ENCODE results near the gene NAB1.
A peak's percentile ranks its signal among the peaks of the same experiment; 100 is the strongest.

Gene NAB1

DNA sequence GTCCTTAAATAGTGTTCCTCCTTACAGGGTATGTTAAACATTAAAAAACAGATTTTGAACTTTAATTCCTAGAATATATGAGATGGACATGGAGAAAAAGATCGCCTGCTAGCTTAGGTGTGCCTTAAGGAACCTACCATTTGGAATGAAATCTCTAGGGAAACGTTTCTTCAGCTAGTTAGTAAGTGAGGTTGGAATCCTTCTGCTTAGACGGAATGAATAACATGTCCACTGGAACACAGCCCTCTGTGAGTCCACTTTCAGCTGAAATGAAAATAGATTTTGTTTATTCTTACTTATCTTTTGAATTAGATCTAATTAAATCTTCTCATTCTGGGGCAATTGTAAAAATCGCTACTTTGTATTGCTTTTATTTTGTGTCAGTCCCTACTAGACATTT, 28.4 kb downstream of the NAB1 start:
- DNase-seq: no peak

DNA sequence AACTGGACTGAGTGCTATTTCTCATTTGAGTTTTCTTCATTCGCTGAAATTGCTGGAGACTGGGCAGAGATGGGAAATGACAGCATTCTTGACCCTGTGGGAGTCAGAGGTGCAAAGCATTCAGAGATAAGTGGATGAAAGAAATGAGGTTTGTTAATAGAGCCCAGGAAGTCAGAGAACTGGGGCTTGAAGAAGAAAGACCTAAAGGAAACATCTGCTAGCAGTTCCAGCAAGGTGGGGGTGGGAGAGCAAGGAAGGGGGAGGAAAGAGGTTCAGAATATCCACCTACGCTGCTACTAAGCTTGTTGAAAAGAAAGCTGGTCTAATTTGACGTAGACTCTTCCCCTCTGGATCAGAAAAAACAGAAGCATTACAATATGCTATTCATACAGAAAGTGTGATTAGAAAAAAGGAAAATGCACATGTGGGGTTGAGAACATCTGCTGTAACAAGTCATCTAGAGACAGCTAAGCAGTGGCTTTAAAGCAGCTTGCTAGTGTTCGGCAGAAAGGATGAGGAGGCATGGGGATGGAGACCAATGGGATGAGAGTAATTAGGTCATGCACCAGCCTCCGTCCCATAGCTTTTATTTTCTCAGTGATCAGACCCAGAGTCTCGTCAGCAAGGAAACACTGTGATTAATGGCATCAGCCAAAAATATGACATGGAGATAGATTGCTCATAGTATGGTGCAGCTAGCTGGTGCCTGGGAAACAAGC, 29.7 kb downstream of the NAB1 start:
- peak; percentile 69 for DNase-seq

DNA sequence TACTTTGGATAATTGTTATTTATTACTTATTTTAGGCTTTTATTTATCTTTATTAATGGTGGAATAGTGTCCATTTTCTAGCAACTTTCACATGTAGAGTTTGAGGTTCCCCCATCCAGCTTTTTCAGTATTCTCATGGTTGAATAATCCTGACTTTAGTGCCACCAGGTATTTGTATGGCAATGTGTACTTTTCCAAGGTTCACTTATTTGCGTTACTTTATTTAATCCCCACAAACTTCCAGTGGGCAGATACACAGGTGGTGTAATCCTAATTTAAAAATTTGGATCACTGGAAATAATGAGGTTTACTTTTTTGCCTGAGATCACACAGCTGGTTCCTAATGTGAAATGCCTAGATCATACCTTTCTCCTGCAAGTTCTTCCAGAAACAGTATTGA, 30.5 kb downstream of the NAB1 start:
- DNase-seq: no peak

DNA sequence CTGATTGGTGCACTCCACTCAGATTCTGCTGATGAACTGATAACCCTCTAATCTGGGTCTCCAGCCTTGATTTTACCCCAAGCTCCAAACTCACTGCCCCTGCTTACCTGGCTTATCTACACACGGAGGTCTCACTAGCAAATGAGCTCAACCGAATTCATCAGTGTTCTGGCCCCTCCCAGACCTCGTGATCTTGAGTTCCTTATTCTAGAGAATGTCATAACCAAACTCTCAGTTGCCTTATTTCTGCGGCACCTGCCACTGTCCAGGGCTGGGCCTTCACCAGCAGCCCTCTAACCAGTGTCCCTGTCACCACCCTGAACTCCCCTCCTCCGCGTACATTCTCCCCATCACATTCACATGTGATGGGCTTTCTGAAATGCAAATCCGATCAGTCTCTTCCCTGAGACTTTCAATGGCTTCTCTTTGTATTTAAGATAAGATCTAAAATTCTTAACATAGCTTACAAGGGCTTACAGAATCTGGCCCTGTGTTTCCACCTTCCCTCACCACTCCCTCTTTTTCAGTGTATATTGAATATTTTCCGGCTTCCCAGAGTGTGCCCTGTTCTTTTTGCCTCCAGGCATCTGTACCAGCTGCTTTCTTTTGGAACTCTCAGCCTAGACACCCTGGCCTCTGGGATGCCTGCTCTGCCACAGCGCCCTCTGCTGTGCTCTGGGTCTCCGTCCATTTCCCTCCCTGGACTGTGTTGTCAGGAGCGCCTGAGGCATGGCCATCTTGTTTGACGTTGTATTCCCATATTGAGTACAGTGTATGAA, 31.1 kb downstream of the NAB1 start:
- peak; percentile 16 for DNase-seq

DNA sequence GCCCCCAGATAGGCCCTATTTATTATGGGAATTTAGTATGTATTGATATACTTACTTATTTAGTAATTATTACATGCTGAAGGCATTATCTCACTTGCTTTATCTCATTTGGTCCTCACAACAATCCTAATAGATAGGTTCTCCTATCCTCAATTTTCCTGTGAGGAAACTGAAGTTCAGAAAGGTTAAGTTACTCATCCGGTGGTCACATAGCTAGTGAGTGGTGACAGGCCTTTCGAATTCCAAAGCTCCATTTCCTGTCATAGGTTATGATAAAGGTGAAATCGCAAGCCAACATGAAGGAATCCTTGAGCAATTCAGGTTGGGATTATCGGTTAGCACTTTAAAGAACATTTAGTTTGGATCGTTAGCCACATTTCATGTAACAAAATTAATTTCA, 33.3 kb downstream of the NAB1 start:
- DNase-seq: no peak

DNA sequence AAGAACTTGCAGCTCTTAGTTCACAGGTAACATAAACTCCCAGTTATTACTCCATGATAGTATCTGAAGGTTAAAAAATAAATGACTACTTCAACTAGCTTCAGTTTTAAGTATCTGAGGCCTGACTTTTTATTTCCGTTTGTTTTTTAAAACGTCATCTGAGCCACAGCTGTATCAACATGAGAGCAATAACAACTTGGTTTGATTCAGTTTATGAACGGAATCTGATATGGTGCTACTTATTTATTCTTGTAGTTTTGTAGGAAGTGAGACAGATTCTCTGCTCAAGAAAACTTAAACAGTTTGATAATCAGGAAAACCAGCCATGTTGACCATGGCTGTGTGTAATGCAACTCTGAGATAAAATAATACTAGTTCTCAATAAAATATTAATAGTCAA, 34.9 kb downstream of the NAB1 start:
- DNase-seq: no peak

DNA sequence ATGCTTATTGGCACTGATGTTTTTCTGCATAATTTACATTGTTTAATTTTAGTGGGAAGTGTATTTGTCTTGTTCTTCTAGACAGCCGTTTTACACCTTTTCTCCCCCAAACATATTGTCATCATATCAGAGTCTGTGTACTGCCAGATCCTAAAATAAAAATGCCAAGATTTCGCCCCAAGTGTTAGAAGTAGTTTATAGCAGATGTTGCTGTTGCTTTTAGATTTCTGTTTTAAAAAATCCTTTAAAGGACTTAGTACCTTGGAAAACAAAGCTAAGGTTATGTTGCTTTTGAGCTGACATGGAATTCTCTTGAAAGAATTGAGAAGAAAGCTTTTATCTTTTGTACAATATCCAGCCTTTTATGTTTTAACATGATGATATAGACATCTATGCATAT, 36.0 kb downstream of the NAB1 start:
- no peak for DNase-seq

DNA sequence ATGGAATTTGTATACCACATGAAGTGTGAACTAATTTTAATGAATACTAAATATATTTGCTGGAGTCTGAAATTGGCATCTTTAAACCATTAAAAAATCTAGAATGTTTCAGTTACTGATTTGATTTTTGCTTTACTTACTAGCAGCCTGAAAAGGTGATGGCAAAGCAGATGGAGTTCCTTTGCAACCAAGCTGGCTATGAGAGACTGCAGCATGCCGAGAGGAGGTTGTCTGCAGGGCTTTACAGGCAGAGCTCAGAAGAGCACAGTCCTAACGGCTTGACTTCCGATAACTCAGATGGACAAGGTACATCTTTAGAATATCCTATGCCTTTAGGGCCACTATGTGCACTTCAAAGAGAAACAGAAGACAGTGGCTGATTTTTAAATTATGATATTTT, 36.5 kb downstream of the NAB1 start:
- DNase-seq: no peak

DNA sequence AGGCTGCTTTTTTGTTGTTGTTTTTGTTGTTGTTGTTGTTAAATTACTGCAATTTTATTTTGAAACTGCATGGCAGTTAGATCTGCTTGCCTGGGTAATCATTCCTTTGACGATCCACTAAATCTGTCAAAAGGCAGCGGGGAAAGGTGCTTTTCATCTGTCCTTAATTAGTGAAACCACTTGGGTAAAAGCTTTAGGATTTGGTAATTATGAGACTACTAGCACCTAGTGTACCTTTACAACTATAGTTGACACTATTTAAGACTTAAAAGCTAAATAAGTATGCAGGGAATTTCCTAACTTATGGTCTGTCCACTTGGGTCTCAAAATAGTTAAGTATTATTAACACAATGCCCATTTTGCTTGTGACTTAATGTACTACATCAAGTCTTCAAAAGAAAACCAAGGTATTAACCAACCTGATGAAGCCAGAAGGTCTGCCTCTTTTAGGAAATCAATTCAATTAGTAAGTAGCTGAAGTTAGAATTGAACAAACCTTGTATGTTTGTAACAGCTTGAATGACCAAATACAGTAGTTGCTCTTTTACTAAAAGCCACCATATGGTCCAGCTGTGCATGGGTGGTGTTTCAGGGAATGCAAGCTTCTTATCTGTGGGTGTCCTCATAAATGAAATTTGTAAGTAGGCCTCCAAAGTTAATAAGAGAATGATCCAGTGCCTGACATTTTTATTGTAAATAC, 44.8 kb downstream of the NAB1 start:
- DNase-seq: no peak

DNA sequence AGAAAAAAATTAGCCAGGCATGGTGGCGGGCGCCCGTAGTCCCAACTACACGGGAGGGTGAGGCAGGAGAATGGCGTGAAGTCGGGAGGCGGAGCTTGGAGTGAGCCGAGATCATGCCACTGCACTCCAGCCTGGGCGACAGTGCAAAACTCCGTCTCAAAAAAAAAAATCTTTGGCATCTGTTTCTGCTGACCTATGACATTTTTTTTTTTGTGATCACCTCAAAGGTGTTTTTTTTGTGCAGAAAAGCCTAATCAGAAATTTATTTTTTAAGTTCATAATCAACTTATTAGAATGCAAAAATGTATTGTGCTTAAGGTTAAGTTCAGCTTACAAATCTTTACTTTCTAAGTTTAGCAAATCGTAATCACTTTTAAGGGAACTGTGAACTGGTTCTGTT, 45.6 kb downstream of the NAB1 start:
- DNase-seq: no peak

DNA sequence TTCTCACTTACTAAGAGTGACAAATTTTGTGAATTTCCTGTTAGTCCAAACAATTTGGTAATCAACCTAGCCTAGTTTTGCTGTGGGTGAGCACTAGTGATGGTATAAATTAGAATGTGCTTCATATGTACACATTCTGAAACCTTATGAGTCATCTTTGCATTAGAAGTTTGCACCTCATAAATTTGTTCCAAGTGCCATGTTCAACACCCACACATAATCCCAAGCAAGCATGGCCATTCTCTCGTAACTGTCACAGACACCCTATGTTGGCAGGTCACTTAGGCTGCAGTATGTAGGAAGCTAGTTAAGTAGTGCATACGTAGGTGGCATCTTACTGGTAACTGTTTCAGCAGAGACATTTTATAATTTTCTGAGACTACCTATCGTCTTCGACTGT, 46.9 kb downstream of the NAB1 start:
- no peak for DNase-seq

DNA sequence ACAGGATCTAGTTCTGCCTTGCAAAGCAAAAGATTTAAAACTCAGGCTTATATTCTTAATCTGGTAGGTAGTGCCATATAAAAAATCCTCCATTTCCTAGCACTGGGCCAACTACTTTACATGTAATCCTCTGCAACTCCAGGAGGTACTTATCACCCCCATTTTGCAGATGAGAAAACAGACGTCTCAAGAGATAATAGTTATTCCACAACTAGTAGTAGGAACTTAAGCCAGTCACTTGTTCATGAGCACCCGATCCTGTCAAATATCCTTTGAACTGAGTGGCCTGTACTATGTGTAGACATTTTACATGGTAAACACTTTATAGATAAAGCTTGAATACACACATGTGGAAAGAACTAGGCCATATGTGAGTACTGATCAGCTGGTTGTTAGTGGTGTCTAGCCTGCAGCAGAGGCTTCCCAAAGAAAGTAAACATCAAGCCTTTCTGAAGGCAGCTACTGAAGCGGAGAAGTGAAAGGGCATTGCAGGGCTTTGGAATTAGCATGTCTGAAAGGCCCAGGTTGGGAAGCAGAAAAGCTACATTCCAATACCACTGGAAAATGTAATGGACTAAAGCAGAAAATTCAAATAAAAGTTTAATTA, 48.0 kb downstream of the NAB1 start:
- DNase-seq: no peak

DNA sequence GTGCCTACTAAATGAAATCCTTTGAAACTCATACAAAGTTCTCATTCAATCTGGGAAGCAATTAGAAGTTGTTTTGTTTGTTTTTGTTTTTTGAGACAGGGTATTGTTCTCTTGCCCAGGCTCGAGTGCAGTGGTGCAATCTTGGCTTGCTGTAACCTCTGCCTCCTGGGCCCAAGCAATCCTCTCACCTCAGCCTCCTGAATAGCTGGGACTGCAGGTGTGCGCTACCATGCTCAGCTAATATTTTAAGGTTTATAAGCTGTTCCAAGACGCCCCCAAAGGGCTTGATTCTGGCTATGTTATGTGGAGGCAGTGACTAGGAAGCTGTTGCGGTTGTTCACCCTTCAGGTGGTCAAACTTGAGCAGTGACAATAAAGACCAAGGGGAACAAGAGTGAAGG, 48.5 kb downstream of the NAB1 start:
- no peak for DNase-seq

DNA sequence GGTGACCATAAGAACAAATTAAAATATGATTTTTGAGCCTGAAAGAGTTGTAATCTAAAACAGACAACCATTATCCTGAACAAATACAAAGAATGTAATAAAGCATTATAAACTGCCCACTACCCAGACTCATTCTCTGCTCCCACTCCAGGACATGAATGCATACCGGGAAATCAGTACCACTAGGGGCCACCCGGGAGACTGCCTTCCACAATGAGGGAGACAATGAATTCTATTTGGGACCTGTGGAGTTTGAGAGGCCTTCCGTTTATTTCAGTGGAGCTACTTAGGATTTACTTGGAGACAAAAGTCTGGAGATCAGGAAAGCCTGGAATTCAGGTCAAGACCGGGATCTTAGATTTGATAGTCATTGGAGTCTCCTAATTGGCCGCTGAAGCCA, 50.0 kb downstream of the NAB1 start:
- DNase-seq: no peak

DNA sequence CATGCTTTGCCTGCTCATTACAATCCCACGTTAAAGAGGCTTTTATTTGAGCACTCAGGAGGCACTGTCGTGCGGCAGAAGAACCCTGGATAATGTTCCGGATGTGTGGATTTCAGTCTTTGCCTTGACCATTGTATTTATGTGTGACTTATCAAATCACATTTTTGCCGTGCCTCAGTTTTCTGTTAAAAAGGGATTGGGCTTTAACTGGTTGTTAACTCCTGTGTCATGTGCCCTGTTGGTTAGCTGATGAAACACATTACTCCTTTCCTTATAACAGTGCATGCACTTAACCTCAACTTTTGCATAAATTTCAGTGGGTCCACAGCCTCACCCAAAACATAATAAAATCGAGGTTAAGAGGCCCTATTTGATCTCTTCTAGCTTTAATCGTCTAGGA, 52.7 kb downstream of the NAB1 start:
- no peak for DNase-seq

DNA sequence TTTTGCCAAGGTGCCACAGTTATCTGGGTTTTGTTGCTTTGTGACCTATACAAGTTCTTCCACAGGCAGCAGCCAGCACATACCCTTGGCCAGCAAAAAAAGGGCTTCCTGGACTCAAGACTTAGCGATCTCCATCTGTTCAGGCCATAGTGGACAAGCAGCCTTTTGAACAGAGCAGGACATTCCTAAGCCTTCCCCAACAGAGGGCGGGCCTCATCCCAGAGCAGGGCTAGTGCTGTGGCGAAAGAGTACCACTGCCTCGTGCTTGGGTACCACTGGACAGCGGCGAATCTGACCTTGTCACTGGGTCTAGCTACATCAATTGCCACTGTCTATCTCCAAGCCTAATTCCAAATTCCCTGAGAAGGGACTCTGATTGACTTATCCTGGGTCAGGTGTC, 56.4 kb downstream of the NAB1 start:
- no peak for DNase-seq

DNA sequence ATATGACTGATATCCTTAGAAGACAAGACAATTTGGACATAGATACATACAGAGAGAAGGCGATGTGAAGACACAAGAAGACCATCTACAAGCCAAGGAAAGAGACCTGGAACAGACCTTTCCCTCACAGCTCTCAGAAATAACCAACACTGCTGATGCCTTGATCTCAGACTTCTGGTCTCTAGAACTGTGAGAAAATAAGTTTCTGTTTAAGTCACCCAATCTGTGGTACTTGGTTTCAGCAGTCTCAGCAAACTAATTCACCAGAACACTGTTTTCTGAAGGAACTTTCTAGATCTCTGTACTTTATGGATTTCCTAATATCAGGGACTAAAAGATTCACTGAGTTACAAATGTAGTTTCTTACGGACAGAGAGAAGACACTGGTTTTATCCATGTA, 58.8 kb downstream of the NAB1 start:
- no peak for DNase-seq

DNA sequence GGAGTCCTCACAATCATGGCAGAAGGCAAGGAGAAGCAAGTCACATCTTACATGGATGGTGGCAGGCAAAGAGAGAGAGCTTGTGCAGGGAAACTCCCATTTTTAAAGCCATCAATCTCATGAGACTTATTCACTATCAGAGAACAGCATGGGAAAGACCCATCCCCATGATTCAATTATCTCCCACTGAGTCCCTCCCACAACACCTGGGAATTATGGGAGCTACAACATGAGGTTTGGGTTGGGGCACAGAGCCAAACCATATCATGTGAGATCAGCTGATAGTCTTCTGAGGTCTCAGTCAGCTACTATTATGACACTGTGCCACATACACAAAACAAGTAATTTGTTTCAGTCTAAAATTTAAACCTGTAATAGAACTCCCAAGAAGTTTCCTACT, 59.8 kb downstream of the NAB1 start:
- peak; percentile 27 for DNase-seq

DNA sequence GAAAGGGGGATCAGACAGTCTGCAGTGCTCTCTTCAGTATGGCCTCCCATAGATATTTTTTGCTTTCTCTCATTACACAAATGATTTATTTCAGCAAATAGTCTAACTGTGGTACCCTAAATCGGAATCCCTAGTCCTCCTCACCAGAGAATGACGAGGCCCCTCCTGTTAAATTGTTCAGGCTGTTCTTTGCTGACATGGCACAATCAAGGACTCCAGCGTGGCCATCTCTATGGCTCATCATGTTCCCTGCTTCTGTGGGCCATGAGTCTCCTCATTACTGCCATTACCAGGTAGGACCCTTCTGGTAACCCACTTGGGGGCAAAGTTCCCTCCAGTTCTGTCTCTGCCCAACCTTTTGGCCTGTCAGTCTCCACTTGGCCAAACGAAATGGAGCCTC, 62.2 kb downstream of the NAB1 start:
- no peak for DNase-seq

DNA sequence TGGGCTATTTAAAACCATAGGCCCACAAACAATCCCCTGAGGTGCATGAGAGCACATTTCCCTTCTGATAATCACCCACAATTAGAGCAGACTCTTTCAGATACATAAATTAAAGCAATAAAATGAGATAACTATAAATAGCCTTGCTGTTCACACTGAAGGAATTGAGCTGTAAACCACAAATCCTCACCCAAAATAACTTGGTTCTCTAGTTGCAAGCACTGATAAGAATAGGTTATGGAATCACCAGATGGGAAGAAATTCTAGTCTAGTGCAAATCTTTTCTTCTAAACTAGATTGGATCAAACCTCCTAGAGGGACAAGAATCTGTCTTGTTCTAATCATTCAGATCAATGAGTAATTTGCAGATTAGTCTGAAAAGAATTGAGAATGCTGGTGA, 64.6 kb downstream of the NAB1 start:
- DNase-seq: no peak

DNA sequence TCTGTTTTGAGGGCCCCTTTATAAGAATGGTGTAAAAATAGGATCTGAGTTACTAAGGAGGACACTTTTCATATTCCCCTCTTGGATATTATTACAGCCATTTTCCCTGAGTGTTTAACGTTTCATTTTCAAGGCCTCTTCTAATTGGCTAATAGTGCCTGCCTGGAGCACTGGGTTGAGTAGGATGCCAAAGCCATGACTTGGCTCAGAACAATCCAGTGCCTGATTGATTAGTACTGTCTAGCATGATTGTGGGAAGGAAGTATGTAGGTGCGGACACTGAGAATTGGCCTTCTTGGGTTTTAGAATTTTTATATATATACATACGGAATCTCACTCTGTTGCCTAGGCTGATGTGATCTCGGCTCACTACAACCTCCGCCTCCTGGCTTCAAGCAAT, 66.1 kb downstream of the NAB1 start:
- no peak for DNase-seq

DNA sequence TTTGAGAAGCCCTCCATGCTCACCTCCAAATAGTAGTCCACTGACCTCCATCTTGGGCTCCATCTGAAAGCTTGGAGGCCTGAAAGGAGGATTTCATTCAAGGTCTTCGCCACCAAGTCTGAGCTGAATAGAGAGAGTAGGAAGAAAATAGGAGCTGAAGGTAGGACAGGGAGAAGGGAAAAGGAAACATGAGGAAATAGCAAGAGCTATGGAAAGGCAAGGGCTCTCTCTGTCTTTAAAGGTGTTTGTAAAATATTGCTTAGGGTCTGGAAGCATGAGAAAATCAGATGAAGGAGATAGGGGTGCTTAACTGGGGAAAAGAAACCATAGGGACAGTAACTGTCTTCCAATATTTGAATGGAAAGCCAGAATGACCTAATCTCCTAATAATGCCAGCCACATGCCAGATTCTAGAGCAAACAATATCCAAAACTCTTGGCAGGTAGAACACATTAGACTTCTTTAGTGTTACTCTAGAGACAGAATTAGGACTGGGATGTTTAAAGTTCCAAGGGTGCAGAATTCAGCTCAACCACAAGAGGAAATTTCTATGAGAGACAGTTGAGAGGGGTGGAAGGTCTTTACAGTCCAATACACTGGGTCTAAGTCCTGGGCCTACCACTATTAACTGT, 67.4 kb downstream of the NAB1 start:
- DNase-seq: no peak

DNA sequence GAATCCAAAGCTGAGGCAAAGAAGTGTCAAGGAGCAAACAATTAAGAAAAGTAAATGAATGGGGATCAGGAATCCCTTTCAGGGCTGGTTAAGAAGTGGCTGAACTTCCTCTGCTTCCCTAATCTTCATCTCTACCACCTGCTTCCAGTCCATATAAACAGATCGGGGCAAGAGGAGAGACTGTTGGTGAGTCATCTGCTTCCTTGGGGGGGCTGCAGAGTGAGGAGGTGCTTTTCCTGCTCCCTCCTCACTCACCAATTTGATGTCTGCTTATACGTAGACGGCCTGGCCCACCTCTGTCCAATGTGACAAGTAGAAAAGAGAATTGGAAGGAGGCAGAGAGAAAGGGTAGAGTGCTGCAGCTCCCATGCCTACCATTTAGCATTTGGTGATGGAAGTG, 68.4 kb downstream of the NAB1 start:
- no peak for DNase-seq
